Activated CD8-positive, alpha-beta memory T cell treated with anti-CD3 and anti-CD28 coated beads for 4 hours (primary cell): ENCODE measurements around the gene NTM.

Experiments used
- DNase-seq, 2 donors: peaks; one replicate each; pipeline ENCODE4 v3.0.0-alpha.2; 2020; ENCODE audit warnings: low read depth in 2 of 2

Gene NTM

GRCh38 chr11:131767421-131767820 lies 397.0 kb downstream of the NTM start:
- no peak for DNase-seq

DNA sequence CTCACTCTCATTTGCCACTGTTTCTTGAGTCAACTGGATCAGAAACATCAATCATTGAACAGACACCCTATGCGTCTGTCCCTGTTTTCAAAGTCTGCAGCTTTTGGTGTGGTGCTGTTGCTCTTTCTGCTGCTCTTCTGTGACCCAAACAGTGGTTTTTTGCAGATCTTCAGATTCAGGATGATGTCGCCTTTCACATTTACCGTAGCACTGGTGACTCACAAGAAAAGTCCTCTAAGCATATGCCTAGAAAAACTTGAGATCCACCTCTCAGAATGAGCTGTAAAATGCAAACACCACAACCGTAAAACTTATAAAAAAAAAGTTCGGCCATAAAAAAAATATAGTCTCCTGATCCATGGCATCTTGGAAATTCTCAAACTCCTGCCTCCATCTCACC lies 400.4 kb downstream of the NTM start:
- no peak for DNase-seq

DNA sequence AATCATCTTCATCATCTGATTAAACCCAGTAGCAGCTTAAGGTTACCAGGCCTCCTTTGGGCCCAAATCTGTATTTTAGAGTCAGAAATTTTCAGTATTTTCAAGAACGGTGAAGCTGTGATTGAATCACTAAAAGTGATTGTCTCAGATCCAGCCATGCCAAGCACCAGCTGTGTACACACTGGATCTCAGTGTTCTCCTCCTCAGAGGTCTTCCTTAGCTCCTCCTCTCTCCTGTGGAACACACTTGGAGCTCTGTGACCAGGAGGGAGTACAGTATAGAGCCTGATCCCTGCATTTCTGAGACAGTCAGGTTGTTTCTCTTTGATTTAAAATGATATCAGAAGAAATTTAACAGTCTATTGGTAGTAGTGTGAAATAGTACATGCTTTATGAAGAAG lies 401.1 kb downstream of the NTM start:
- no peak for DNase-seq

DNA sequence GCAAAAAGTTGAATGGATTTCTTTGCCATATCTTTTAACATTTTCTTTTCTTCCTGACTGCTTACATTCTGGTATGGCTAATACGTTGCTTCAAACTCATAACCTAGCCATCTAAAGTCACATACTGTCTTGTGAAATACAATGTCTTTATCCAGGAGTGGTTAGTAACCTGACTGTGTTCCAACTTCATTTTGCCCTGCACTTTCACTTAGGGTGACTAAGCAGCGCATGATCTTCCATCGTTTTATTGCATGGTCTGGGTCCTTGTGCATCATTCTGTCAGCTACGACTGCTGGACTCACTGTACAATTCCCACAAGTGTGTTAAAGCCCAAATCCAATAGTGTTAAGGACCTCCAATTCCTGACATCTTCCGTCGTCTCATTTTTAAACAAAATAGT lies 403.2 kb downstream of the NTM start:
- DNase-seq = no peak

DNA sequence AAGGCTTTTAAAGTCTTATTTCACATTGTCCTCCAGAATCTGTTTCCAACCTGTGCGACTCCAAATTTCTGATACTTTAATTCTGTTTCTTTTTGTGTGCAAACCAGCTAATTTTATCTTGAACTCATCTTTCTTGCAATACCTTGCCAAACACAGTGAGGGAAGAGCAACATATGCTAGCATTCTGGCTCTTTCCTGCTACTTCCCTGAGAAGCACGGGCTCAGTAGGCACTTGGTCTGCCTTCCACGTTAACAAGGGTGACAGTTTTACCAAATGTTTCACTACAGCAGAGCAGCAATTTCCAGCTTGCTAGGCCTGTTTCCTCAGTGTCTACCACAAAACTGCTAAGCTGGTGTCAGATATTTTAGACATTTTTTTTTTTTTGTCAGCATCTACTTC lies 405.8 kb downstream of the NTM start:
- DNase-seq = no peak

GRCh38 chr11:131785801-131786200 lies 415.4 kb downstream of the NTM start:
- DNase-seq = no peak

GRCh38 chr11:131787119-131787518 lies 416.7 kb downstream of the NTM start:
- DNase-seq = no peak

GRCh38 chr11:131790586-131790985 lies 420.2 kb downstream of the NTM start:
- no peak for DNase-seq

DNA sequence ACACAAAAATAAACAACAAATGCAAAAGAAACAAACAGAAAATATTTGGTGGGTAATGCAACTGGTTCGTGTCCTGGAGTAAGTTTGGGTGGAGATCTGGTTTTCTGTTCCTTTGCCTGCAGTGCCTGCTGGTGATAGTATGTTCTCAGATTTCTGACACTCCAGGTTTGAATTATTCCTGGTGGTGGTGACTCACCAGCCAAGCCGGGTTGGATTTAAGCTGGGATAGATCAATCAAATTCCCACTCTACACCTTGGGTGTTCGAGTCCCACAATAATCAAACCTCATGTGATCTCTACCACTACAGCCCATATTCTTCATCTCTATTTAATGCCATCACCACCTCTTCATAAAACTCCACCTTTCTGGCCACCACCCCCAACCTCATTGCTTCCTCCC lies 421.8 kb downstream of the NTM start:
- no peak for DNase-seq

GRCh38 chr11:131796089-131796488 lies 425.7 kb downstream of the NTM start:
- no peak for DNase-seq

- DNase-seq = no peak
Measured at GRCh38 chr11:131796541-131796940, 426.1 kb downstream of the NTM start.

- DNase-seq = no peak
Measured at GRCh38 chr11:131800452-131800851, 430.0 kb downstream of the NTM start.

DNA sequence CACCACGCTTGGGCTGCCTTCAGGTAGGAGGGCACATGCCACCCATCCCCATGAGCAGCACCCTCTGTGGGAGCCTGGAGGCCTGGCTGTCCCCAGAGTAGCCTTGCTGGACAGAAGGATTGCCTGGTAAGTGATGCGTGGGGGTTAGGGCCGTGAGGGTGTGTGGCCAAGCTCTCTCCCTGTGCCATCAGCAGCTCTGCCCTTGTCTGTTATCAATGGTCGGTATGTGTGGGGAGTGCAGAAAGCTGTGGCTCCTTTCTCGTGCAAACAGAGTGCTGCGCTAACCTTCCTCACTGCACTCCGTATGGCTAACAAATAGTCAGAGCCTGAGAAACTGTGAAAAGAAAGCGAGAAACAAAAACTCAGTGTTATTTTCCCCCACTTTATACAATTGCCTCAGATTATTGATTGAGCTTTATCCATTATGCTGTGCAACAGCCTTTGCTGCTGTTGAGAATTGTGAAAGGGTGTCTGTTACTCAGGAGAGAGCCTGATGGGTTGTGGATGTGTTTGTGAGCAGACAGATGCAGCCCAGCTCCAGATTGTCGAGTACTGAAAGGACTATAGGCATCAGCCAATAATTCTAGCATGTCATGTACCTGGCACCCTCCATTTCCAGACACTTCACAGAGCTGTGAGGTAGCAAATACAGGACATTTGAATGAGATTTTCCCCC lies 432.2 kb downstream of the NTM start:
- no peak for DNase-seq

DNA sequence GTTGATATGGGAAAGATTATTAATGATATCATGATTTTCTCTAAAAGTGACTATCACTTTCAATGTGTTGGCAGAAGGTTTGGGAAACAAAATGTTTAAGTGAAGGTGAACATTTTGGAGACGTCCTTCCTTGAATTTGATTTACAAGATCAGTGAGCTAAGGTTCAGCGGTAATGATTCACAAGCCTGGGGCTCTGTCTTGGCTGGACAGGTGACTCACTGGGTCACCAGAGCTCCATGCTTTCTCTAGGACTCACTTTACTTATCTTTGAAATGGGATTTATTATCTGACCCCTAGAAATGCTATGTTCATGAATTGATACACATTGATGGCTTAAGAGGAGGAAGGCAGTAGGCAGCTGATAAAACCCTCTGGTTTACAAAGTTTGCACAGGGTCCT lies 437.5 kb downstream of the NTM start:
- DNase-seq = no peak

DNA sequence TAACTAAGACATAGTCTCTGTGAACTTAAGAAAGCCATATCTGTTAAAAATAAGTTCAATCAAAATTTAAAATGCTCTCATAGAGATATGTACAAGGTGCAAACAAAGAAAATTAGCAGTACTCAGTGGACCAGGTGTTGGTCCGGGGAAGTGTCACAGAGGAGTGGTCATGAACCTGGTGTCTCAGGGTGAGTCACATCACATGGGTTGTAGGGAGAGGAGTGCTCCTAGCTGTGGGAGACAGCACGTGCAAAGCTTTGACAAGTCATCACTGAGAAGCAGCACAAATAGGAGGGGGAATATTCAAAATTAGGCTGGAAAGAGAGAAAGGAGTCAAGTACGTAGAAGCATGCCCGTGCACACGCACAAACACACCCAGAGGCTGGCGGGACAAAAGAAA lies 438.1 kb downstream of the NTM start:
- no peak for DNase-seq

- DNase-seq = no peak
Measured at GRCh38 chr11:131809203-131809918, 438.9 kb downstream of the NTM start.

DNA sequence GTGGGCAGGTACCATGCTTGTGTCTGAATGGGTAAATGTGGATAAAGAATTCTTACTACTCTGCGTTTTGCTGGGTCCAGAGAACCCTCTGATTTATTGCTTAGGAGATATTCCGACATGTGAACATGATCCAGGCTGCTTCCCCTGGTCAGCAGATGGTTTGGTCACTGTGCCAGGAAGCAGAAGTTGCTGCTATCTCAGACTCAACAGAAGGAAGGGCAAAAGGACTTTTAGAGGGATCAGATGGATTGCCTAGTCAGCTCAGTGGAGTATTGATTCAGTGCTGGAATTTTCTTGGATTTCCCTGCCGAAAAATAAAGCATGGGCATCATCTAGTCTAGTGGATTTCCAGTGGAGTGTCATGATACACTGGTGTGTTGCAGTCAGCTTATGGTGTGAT lies 440.1 kb downstream of the NTM start:
- DNase-seq = no peak

DNA sequence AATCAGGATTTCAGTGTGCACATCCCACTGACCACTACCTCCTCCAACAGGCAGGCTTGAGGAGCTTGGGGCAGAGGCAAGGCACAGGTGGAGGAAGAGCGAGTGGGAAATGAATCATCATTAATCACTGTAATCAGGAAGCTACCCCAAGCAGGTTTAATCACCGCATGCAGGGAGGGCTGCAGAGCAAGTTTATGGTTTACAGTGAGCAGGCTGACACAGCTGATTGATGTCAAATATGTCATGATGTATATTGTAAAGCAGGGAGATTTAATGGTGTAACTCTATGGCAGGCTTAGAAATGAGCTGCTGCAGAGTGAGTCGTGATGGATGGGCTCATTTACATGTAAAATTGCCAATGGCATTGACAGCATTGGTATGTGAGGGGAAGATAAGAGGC lies 441.0 kb downstream of the NTM start:
- no peak for DNase-seq

DNA sequence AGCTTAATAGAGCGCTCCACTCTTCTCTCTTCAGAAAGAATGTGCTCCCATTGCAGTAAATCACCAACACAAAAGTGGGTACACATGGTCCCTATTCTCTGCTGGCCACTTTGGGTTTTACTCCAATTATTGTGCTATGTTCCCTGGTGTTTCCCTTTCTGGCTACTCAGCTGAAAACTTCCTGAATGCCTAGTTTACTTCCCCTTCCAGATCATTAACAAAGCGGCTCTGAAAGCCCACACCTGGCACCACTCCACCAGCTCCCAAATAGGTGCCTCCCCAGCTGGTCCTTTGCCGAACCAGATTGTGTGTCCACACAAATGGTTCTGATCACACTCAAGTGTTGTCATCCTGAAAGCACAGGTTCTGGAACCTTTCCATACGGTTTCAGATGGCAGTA lies 443.7 kb downstream of the NTM start:
- no peak for DNase-seq

DNA sequence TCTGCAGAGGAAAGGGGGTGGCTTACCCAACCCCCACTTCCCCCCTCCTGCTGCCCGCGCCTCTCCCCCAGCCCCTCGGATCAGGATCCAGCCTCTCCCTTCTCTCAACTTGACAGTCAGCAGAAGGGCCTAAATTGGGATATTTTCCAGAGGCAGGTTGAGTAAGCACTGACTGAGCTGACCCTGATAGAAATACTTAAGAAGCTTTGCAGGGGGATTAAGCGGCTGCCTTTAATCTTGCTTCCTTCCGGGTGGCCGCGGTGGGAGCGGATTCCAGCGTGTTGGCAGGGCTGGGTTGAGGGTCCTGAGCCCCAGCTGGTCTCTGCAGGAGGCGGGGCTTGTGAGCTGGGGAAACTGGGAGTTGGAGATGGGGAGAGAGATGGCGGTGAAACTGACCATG lies 445.2 kb downstream of the NTM start:
- no peak for DNase-seq

DNA sequence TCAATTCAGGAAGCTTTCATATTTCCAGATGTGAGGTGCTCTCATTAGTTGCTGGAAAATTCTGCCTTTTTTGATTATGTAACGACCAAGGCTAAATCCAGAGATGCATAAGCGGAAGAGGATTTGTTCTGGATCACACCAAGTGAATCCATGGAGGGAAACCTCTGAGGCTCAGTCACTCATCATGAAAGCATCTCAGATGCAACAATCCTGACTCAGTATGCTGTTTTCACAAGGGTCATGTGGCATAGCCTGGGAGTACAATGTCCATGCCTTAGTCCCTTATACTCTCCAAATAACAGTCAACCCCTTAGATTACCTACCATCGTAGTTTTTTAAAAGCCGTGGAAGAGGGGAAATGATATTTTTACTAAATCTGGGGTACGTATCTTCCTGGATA lies 445.6 kb downstream of the NTM start:
- no peak for DNase-seq

- no peak for DNase-seq
Measured at GRCh38 chr11:131817687-131818188, 447.3 kb downstream of the NTM start.

DNA sequence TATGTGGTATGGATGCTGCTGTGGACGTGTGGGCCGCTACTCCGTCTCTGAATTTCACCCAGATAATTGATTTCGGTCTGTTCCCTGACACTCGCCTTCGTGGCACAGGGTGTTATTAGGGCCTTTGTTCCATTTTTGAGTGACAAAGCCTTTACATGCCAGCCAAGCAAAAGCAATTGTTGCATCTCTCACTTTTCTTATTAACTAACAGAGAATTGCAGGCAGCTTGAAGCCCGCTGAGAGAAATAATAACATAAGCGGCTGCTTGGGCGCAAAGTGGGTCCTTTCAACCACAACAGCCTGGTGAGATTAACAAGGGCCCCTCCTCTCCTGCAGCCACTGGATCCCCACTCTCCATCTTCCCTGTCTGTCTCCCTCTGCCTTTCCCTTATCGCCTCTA lies 449.4 kb downstream of the NTM start:
- no peak for DNase-seq

DNA sequence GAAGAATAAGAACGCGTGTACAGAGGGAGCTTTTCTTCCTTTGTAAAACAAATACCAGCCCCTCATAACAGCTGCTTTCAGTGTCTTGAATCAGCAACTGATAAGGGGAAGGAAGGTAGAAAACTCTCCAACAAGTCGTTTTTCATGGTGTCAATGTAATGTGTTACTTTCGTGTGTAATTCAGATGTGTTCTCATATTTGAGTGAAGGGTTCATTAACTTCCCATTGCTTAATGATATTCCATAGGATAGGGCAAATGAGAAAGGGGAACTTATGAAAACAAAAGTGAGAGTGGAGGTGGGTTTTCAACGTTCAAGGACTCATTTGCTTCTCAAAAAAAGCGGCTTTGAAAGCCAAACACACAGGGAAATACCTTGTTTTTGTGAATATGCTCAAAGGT lies 452.1 kb downstream of the NTM start:
- DNase-seq = no peak
